Measurements from ENCODE around the gene TEX35. TPM values are rescaled to one million over a fixed set of nuclear protein-coding genes. Genes with fewer than 3 reads are reported as not detected.
"Not testable (repeated sequence)": the region's sequence is repeated elsewhere in the genome, so short reads cannot be mapped to it uniquely, and the experiment has no call there.

Gene TEX35
- total RNA-seq, 4 donors from 2014 or later = 1.4 TPM; not detected in 3

DNA sequence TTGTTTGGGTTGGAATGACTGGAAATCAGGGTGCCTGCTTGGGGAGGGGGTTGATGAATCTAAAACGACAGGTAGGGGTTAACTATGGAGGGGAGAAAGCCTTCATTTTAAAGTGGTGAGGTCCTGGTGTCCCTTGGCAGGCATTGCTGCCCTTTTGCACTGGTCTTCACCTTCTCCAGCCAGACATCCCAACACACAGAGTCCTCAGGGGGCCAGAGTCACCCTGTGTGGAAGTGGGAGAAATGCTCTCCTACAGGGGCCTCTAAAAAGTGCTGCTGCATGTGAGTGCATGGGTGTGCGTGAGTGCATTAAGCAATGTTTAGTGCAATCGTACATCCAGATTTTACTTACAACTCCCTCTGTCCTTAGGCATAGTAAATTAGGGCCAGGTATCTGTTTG, 39.0 kb downstream of the TEX35 start:
- intact Hi-C loops (cut with DNase I; ENCODE audit: low total_unique reads) = no loop called here
- no peak overlapping the region for H3K4me3 ChIP-seq (ENCODE audit: low read depth, poor library complexity, severe bottlenecking)
- no peak for DNase-seq (ENCODE audit: low spot score in 2 of 2)
- 71 to 94% methylated on average over 3 of the region's 3 CpGs for WGBS, 2 donors
- TF ChIP-seq, protein P1, sequence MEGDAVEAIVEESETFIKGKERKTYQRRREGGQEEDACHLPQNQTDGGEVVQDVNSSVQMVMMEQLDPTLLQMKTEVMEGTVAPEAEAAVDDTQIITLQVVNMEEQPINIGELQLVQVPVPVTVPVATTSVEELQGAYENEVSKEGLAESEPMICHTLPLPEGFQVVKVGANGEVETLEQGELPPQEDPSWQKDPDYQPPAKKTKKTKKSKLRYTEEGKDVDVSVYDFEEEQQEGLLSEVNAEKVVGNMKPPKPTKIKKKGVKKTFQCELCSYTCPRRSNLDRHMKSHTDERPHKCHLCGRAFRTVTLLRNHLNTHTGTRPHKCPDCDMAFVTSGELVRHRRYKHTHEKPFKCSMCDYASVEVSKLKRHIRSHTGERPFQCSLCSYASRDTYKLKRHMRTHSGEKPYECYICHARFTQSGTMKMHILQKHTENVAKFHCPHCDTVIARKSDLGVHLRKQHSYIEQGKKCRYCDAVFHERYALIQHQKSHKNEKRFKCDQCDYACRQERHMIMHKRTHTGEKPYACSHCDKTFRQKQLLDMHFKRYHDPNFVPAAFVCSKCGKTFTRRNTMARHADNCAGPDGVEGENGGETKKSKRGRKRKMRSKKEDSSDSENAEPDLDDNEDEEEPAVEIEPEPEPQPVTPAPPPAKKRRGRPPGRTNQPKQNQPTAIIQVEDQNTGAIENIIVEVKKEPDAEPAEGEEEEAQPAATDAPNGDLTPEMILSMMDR (IDR thresholded peaks at IDR 0.05) = no peak
- no peak for TF ChIP-seq POLR2A (IDR thresholded peaks at IDR 0.05)

DNA sequence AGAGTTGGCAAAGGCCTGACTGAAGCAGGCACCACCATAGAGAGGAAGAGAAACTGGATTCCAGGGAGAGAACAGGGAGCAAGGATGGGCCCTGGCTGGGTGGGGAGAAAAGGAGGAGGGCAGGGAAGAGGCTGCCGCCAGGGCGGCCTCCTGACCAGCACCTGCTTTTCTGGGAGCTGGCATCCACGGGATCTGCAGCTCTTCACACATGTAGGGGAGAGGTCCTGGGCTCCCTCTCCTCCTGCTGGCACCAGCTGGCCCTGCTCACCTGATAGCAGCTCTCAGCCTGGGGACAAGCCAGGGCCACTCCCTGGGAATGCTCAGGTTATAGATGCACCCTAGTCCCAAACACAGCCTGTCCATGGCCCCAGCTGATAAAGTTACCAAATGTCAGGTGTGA, 39.9 kb downstream of the TEX35 start:
- intact Hi-C loops (cut with DNase I; ENCODE audit: low total_unique reads) = no loop called here
- no peak for DNase-seq (ENCODE audit: low spot score in 2 of 2)
- TF ChIP-seq, protein P1 (IDR thresholded peaks at IDR 0.05) = no peak
- TF ChIP-seq POLR2A (IDR thresholded peaks at IDR 0.05) = no peak
- 94 to 98% methylated on average over 3 of the region's 3 CpGs for WGBS, 2 donors
- H3K4me3 ChIP-seq (ENCODE audit: low read depth, poor library complexity, severe bottlenecking) = no peak overlapping the region

DNA sequence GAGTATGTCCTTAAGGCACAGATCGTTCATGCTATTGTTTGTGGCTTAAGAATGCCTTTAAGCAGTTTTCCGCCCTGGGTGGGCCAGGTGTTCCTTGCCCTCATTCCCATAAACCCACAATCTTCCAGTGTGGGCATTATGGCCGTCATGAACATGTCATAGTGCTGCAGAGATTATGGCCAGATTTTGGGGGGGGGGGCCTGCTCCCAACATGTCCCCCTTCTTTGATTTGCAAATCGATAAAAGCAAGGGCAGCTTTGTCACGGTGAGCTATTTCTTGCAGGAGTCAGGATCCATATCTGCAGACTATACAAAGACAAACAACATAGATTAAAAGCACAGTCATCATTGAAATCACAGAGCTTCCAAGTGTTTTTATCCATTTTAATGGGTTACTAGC, 41.4 kb downstream of the TEX35 start:
- H3K4me3 ChIP-seq (ENCODE audit: low read depth, poor library complexity, severe bottlenecking); DNase-seq (ENCODE audit: low spot score in 2 of 2); intact Hi-C loops (cut with DNase I; ENCODE audit: low total_unique reads): not testable (repeated sequence)
- 88 to 94% methylated on average over 5 of the region's 5 CpGs for WGBS, 2 donors

DNA sequence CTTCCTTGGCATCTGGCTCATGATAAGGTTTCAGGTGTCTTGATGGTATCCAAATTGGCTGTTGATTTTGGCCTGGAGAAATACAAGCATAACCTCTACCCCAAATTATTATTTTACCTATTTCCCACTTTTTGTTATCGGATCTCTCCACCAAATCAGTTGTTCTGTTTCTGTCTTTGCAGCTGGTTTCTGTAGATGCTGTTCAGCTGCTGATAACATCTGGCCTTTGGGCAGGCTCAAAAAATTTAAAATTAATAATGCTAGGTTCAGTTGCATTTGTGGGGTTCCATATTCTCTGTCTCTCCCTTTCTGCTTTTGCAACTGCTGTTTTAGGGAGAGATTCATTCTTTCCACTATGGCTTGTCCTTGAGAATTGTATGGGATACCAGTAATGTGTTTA, 42.7 kb downstream of the TEX35 start:
- intact Hi-C loops (cut with DNase I; ENCODE audit: low total_unique reads); DNase-seq (ENCODE audit: low spot score in 2 of 2); H3K4me3 ChIP-seq (ENCODE audit: low read depth, poor library complexity, severe bottlenecking): not testable (repeated sequence)
- WGBS, 2 donors = 96 to 100% methylated on average over 1 of the region's 1 CpG

DNA sequence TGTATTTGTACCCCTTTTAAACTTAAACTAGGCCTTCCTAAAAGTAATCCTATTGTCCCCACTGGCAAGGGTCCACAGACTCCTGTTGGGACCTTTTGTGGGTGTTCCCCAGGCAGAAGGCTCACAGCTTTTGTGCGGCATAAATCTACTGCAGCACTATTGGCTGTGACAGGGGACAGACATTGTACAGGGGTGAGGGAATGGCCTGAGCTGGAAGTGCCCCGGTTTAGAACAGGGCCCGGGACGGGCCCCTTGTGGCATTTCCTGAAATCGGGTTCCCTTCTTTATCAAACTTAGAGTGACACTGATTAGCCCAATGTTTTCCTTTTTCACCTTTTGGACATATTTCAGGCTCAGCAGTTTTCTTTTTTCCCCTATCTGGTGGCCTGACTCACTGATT, 45.9 kb downstream of the TEX35 start:
- intact Hi-C loops (cut with DNase I; ENCODE audit: low total_unique reads); H3K4me3 ChIP-seq (ENCODE audit: low read depth, poor library complexity, severe bottlenecking); DNase-seq (ENCODE audit: low spot score in 2 of 2): not testable (repeated sequence)
- 43 to 57% methylated on average over 5 of the region's 5 CpGs for WGBS, 2 donors

DNA sequence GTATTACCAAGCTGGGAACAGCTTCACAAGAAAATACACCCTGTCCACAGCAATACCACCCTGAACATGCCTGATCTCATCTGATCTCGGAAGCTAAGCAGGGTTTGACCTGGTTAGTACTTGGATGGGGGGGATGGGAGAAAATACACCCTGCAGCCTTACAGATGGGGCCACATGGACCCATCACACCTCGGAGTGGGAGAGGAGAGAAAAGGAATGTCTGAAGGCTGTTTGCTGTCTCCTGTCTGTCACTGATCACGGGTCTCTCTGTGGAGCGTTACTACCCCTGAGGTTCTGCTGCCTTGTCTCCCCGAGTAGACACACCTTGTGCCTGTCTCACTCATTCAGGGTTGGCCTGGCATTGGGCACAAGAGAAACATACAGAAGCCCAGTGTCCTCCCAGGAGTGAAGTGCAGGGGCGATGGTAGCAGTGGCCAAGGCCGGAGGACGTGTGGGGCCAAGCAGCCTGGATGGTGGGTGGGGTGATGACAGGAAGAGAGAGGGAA, 48.0 kb downstream of the TEX35 start:
- H3K4me3 ChIP-seq (ENCODE audit: low read depth, poor library complexity, severe bottlenecking) = no peak overlapping the region
- WGBS, 2 donors = 87 to 89% methylated on average over 8 of the region's 8 CpGs
- intact Hi-C loops (cut with DNase I; ENCODE audit: low total_unique reads) = no loop called here
- TF ChIP-seq, protein P1 (IDR thresholded peaks at IDR 0.05) = no peak
- TF ChIP-seq POLR2A (IDR thresholded peaks at IDR 0.05) = no peak
- no peak for DNase-seq (ENCODE audit: low spot score in 2 of 2)

DNA sequence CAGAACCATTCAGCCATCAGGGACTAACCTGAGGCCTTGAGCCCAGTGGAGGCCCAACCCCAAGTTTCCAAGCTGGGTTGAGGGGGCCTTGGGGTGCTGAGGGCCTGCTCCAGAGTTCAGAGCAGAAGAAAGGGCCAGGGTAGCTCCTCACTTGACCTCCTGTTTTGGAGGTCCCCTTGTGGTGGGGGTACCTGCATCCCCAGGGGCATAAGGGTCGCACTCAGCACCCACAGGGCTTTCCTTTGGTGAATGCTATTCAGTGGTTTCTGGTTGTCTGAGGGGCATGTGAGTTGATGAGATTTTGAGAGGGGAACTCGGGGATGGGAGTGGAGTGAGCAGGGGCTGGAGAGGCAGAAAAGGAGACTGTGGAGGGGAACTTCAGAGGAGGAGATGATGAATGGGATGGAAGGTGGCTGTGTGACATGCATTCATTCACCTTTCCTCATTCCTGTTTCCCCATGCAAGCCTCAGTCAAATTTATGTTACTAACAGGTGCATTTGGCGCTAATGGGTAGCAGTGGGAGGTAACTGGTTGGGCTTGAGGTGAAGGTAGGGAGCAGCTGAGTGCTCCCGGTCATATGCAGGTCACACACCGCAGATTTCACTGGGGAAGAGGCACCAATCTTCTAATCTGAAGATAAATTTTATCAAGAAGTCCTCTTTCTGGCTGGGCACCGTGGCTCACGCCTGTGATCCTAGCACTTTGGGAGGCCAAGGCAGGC, 50.4 kb downstream of the TEX35 start:
- TF ChIP-seq POLR2A (IDR thresholded peaks at IDR 0.05) = no peak
- TF ChIP-seq, protein P1 (IDR thresholded peaks at IDR 0.05) = no peak
- DNase-seq (ENCODE audit: low spot score in 2 of 2) = no peak
- intact Hi-C loops (cut with DNase I; ENCODE audit: low total_unique reads) = no loop called here
- no peak overlapping the region for H3K4me3 ChIP-seq (ENCODE audit: low read depth, poor library complexity, severe bottlenecking)
- 92 to 95% methylated on average over 7 of the region's 7 CpGs for WGBS, 2 donors
